GM21576 (cell line): ENCODE data around the gene TAX1BP3.

Experiments used
- ATAC-seq: cut with Tn5 transposase; IDR thresholded peaks from one replicate; pipeline ENCODE4 v1.9.1; 2021; ENCODE audit warnings: mild to moderate bottlenecking, moderate library complexity; ENCODE audit not compliant: unreplicated experiment

The TAX1BP3 gene

DNA sequence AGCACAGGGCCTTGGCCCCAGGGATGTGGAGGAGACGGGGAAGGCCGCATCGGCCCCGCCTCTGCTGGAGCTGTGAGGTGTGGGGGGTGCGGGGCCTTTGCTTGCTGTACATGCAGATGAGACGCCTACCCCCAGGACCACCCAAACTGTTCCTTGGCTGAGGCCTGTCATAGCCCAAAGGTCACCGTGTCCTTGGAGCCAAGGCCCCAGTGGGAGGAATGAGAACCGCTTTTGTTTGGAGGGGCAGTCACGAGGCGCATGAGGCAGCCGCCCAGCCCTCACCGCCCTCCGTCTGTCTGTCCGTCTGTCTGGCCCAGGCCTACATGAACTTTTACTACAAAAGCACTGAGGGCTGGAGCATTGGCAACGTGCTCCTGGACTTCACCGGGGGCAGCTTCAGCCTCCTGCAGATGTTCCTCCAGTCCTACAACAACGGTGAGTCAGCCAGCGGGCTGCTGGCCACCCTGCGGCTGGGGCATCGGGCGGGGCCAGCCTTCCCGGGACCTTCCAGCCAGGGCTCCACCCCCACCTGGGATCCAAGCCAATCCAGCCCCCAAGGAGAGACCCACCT lies 8.8 kb downstream of the TAX1BP3 start:
- no peak for ATAC-seq

DNA sequence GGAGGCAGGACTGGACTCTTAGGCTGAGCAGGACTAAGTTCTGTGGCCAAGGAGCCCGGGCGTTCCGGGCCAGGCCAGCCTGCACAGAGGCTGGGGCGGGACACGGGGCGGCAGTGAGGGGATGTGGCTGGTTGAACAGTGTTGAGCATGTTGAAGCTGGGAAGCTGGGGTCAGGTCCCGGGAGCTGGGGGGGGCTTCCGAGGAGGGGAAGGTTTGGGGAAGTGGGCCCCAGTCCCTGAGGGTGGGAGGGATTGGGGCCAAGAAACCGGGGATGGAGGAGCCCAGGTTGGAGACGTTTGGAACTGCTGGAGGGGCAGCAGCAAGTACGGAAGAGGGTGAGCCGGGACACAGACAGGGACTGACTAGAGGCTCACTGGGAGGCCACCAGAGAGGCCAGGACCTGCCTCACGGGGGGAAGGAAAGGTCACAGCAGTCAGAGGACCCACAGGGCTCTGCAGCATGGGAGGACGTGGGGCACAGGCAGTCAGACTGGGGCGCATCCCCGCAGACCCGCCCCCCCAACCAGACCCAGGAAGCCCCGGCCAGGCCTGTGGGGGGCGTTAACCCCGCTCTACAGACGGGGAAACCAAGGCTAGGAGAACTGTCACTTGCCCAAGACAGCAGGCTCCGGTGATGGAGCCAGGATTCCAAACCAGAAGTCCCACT lies 9.5 kb downstream of the TAX1BP3 start:
- no peak for ATAC-seq

DNA sequence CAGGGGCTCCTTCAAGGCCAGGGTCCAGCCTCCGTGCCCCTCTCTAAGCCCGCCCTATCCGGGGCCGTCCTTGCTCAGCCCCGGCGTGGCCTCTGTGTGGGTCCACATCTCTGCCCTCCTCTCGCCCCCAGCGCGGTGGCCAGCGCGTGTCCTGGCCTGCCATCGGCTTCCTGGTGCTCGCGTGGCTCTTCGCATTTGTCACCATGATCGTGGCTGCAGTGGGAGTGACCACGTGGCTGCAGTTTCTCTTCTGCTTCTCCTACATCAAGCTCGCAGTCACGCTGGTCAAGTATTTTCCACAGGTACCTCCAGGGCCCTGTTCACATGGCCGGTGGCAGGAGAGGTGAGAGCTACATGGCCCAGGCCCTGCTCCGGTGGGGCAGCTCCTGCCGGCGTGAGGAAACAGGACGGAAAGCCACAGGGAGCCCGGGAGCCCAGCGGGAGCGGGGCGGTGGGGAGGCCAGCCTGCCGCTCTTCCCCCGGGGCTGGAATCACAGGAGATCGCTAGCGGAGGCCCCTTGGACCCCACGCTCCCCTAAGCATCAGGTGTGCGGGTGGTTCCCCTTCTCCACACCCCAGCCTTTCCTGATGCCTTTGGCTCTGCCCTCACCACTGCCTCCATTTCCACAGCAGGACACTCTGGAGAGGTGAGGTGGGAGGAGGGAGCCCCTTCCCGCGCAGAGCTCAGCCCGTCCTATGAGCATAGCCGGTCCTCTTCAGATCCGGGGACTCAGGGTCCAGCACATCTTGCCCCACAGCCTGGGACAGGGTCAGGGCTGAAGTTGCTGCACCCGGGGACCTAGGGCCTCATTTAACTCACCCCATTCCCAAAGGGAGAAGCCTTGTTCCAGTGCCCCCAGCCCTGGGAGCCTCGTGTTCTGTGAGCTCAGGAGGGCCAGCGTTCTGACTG lies 10.2 kb downstream of the TAX1BP3 start:
- no peak for ATAC-seq

DNA sequence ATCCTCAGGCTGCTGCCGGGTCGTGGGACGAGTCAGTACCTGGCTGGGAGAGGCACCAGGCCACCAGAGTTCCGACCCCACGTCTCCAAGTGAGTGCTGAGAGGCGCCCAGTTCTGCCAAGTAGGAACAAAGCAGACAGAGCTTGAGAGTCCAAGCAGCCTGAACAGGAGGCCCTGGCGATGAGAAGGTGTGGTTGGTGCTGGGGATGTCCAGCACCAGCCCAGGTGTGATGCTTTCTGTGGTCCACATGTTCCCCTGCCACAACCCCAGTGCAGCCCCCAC lies 10.8 kb downstream of the TAX1BP3 start:
- ATAC-seq = no peak

DNA sequence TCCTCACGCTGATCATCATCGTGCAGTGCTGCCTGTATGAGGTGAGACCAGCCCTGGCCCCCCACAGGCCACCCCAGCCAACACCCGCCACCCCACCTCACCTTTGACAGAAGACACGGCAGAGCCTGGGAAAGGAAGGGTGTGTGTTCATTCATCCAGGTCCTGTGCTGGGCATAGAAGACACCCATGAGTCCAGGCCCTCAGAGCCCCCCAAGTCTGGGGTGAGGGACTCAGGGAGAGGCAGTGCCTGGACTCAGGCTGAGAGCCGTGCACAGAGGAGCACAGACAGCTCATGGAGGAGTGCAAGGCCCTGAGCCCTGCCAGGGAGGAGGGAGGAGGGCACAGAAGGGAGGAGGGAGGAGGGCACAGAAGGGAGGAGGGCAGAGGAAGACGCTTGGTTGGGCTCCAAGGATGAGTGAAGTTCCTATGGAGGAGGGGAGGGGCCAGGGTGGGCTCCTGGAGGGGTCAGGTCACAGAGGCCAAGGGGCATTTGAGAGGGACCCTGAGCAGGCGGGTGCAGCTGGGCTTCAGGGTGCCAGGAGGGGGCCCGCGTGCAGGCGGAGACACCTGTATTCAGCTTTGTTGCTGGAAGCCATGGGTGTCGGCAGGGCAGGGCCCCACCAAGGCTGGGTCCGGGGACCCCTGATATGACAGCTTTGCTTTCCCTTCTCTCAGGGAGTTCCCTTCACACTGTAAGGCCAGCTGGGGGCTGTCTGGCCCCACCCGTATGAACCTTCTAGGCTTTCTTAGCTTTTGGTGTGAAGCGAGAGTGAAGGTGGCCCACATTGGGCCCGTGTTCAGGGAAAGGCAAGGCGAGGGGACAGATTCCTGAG lies 11.4 kb downstream of the TAX1BP3 start:
- no peak for ATAC-seq

DNA sequence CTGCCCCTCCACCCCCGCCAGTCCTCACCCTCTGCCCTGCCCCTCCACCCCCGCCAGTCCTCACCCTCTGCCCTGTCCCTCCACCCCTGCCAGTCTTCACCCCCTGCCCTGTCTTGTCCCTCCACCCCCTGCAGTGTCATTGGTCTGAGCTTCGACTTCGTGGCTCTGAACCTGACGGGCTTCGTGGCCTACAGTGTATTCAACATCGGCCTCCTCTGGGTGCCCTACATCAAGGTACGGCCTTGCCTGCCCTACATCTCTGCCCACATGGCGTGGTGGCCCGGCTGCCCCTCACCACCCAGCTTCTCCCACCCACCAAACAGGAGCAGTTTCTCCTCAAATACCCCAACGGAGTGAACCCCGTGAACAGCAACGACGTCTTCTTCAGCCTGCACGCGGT lies 12.0 kb downstream of the TAX1BP3 start:
- no peak for ATAC-seq

DNA sequence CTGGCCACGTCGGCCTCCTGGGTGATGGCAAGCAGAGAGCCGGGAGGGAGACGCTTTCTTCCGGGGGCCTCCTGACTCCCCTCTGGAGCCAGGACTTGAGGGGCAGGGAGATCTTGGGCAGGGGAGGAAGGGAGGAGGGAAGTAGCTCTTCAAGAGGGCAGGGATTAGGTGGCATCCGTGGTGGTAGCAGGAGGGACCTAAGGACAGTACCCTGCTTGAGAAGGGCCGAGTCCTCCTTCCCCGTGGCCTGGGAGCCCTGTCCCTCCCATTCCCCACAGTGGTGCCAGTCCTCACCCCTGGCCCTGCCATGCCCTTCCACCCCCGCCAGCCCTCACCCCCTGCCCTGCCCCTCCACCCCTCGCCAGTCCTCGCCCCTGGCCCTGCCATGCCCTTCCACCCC lies 12.6 kb downstream of the TAX1BP3 start:
- no peak for ATAC-seq

DNA sequence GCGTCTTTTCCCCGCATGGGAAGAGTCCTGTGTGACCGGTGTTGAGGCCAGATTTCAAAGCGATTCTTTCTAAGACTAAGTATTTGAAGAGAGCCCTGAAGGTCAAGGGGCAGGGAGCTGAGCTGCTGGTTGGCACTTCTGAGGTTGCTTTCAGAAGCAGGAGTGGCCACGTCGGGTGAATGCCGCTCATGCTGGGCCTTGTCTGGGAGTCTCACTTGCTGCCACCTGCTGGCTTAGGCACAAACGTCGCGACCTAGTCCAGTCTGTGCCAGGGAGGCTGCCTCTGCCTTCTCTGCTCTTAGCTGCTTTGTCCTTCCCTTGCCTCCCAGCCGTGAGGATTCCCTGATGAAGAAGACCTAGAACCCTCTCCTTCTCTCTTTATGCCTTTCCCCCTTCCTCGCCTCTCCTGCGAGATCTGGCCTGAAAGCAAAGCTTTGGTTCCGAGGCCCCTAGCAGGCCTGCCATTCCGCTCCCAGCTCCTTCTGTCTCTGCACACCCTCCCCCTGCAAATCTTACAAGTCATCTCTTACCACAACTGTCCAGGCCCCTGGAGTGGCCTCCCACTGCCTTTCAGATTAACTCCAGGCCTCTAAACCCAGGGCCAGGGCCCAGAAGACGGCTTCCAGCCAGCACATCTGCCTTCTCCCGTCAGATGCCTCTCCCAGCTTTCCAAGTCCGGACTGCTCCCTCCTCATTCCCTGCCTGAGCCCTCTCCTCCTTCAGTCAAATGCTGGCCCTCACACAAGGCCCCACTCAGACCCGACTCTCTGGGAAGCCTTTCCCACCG lies 20.4 kb downstream of the TAX1BP3 start:
- ATAC-seq = no peak

DNA sequence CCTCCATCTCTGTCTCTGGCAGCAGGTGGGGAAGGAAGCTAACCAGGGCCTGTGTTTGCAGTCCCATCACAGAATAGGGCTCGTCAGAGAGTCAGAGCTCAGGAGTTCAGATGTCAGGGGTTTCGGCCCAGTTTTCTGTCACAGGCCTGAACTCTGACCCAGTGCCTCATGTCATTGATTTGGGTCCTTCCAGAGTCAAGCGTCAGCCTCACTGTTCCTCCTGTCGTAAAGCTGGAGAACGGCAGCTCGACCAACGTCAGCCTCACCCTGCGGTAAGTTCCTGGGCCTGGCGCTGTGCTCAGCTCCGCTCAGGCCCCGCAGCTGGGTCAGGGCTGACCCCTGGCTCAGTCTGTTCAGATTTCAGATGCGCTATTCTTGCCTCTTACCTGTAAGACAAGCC lies 21.1 kb downstream of the TAX1BP3 start:
- ATAC-seq = no peak

DNA sequence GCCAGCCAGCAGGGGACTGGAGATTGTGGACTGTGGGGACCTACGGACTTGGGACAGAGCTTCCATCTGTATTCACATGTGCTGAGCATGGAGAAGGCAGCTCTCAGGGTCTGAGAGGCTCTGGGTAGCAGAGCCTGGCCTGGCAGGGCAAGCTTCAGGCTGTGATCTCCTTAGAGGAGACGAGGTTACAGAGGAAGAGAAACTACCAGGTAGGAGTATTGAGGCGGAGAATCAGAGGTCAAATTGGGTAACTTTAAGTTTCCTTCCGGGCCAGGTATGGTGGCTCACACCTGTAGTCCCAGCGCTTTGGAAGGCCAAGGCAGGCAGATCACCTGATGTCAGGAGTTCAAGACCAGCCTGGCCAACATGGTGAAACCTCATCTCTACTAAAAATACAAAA lies 23.1 kb downstream of the TAX1BP3 start:
- ATAC-seq = no peak

DNA sequence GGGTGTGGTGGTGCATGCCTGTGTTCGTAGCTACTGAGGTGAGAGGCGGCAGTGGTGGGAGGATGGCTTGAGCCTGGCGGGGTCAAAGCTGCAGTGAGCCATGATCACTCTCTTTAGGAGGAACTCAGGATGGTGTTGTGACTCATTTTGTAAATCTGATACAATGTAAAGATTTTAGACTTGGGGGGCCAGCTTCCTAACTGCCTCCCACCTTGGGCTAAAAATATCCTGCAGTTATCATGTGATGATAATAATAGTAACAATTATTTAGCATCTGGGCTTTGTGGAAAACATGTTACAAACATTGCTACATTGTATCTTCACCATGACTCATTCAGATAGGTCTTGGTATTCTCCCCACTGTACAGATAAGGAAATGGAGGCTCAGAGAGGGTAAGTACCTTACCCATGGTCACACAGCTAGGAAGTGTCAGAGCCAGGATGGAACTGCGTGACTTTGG lies 24.5 kb downstream of the TAX1BP3 start:
- no peak for ATAC-seq

DNA sequence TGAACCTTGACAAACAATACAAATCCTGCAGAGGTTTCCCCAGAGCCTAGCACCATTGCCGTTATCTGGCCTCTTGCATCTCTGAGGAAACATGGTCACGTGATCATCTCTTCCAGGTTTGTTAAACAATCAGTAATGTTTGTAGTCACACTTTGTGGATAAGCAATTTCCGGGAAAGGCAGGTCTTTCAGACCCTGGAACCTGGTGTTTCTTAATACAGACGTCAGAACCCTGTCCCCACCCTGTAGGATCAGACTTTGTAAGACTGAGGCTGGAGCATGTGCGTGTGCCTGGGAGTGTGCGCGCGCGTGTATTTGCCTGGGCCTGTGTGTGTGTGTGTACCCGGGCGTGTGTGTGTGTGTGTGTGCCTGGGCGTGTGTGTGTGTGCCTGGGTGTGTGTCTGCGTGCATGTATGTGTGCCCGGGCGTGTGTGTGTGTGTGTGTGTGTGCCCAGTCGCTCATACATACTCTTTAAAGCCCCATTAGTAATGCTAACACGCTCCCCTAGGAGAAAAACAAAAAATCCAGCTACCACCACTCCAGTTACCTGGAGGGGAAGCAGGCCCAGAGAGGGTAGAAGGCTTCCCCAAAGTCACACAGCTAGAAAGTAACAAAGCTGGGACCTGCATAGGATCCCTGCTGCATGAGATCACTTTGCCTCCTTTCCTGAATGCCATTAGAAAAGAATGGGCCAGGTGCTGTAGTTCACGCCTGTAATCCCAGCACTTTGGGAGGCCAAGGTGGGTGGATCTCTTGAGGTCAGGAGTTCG lies 26.5 kb downstream of the TAX1BP3 start:
- ATAC-seq = no peak

DNA sequence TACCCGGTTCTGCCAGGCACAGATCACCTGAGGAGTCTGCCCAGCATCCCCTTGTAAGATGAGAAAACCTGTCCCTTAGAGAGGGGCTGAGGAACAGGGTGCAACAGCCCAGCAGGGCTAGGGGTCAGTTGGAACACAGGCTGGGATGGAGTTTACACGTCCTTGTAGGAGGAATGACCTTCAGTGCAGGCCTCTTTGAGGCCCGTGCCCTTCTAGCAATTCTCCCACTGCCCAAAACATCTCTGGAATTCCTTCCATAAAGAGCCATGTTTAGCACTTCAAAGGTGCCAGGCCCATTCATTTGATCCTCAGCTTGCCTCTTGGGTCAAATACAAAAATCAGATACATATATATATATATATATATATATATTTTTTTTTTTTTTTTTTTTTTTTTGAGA lies 27.4 kb downstream of the TAX1BP3 start:
- no peak for ATAC-seq

DNA sequence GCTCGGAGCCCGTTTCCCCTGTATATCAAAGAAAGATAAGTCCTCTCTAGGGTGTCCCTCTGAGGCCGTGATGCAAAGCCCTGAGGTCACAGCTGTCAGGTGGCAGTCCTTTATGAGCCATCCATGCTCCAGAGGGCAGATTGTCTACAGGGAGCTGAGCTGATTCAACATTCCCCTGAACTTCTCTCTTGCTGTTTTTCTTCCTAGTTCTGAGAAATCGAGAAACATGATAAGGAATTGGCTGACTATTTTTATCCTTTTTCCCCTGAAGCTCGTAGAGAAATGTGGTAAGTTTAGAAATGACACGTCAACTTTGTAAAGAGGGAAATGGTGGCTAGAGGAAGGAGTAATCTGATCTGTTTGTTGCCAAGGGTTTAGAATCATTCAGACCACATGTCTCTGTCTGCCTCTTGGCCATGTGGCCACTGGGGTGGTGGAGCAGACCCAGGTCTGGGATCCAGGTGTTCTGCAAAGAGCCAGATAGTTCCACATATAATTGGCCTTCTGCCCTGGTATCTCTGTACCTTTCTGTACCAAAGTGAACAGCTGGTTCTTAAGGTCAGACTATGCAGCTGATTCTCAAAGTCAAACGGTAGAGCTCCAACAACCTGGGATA lies 28.3 kb downstream of the TAX1BP3 start:
- no peak for ATAC-seq

DNA sequence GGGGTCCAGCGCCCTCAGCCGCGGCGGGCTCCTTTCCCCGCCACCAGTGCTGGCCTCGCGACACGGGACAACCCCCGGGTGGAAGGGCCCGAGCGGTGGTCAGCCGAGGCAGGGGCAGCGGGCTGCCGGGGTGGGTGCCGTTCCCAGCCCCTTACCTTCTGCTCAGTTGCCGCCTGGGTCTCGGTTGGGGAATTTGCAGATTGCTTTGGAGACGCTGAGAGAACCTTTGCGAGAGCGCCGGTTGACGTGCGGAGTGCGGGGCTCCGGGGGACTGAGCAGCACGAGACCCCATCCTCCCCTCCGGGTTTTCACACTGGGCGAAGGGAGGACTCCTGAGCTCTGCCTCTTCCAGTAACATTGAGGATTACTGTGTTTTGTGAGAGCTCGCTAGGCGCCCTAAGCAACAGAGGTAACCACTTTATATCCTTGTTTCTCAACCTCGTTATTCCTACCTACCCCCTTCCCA lies 31.4 kb downstream of the TAX1BP3 start:
- peak; percentile 16 for ATAC-seq

DNA sequence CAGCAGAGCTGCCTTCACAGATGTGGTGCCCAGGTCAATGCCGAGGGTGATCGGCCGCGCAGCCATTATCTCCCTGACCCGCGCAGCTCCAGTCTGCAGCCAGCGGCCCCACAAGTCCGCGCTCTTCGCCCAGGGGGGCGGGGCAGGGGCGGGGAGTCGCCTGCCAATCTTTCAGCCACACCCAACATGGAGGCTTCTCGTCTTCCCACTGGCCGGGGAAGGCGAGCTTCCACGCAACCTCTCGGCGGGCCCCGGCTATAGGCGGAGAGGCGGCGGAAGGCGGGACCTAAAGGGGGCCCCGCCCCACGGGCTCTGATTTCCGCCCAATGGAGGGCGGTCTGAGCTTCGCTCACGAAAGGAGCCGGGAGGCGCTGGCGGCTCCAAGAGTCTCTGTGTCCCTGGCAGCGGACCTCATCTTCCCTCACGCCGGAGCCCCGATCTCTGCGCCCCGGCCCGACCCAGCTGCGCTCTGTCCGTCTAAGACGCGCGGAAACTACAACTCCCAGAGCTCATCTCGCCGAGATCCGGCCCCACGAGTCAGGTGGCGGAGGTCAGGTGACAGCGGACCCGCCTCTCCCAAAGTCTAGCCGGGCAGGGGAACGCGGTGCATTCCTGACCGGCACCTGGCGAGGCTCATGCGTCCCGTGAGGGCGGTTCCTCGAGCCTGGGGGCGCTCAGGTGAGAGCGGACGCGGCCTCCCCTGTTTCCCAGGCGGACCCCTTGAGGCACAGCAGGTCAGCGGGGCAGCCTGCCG lies 32.0 kb downstream of the TAX1BP3 start, which contains the start of the genes CTNS and SHPK:
TSS of gene CTNS (plus strand) at position 607 of the 754 bp plus-strand sequence. CDS start 3,447 bp downstream, outside the sequence.
TSS of gene SHPK (minus strand) at position 97 of the 754 bp plus-strand sequence. CDS start at position 66, 31 bp downstream.
- peak; percentile 90 for ATAC-seq

DNA sequence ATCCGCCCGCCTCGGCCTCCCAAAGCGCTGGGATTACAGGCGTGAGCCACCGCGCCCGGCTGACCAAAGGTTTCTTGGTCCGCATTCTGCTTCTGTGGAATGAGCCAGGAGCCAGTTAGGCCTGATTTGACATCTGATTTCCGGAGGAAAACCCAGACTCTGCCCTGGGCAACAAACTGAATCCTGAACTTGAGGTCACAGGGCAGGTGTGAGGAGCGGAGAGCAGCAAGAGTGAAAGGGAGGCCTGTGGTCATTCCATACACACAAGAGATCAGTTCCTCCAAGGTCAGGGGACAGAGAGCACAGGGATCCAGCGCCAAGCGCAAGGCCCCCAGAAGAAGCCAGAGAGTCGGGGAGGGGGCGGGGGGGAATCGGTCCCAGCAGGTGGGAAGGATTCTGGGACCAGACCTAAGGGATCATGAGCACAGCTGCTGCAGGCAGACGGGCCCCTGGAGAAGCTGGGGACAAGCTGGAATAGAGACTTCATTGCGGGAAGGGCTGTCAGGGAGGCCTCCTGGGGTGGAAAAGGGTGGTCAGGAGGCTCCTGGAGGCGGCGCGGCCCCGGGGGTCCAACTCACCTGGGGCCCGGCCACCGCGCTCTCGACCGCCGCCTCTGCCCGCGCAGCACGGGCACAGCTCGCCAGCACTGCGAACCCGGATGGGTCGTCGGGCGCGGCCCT lies 32.8 kb downstream of the TAX1BP3 start:
- ATAC-seq = peak; percentile 5

DNA sequence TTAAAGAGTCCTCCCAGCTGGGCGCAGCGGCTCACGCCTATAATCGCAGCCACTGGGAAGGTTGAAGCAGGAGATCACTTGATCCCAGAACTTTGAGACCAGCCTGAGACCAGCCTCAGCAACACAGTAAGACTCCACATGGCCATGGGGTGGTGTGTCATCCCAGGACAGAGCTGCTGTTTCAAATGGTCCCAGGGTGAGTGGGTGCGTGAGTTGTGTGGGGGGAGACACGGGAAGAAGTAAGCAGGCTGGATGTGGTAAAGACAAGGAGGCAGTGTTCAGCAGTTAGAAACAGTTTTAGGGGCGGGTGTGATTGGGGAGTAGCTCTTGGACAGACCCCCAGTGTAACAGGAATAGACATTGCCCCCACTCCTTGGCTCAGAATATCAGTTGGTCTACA lies 36.1 kb downstream of the TAX1BP3 start:
- ATAC-seq = no peak
